Measurements from ENCODE around the gene RAD51B.

Gene RAD51B

DNA sequence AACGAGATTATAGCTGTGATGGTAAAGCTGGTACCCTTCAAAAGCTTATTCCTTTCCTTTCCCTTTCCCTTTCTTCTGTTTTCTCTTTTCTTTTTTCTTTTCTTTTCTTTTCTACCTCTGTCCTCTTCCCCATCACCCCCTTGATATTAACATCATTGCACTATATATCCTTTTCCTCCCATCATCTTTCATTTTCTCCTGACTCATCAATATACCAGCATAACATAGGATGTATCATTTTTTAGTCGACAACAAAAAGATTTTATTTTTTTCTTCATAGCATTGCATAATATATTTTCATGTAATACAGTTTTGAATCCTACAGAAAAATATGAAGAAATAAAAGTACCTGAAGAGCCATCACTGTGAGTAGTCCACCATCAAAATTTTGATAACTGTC lies 230.6 kb downstream of the RAD51B start:
- TF ChIP-seq CTCF (IDR thresholded peaks at IDR 0.05; ENCODE audit: poor library complexity, severe bottlenecking), result no peak
- no peak for DNase-seq (ENCODE audit: low spot score)
- no peak for ATAC-seq (ENCODE audit: low read depth)
- Histone ChIP-seq H3K27me3 (ENCODE audit: insufficient read depth, poor library complexity, severe bottlenecking) (peaks cover 2% of the 10 kb centered on the region), H3K9me3 (ENCODE audit: severe bottlenecking) (no peaks in the 10 kb centered on the region), H3K4me3 (ENCODE audit: severe bottlenecking) (no peak overlapping the region), H3K4me1 (ENCODE audit: insufficient read depth, poor library complexity, severe bottlenecking) (peaks cover 14% of the 10 kb centered on the region), H3K27ac (ENCODE audit: poor library complexity, severe bottlenecking) (no peak overlapping the region), H3K36me3 (ENCODE audit: low read depth) (0 out of 2 replicates have a peak, but pooled peaks cover 4% of the 10 kb centered on the region)

DNA sequence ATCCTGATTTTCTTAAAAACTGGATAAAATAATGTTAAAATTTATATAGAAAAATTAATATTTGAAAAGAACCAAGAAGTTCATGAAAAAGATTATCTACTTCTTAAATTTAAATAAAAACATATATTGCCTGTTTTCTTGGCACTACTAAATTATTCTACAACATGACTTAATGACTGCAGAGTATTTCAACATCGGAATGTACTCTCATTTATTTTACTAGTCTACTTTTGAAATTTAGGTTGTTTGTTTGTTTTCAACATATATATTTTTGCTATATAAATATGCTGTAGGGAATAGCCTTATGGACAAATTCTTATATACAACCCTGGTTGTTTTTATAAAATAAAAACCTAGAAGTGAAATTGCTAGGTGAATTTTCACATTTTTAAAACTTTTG lies 231.6 kb downstream of the RAD51B start:
- Histone ChIP-seq H3K4me3 (ENCODE audit: severe bottlenecking) (no peak overlapping the region), H3K27me3 (ENCODE audit: insufficient read depth, poor library complexity, severe bottlenecking) (peaks cover 2% of the 10 kb centered on the region), H3K36me3 (ENCODE audit: low read depth) (0 out of 2 replicates have a peak, but pooled peaks cover 4% of the 10 kb centered on the region), H3K27ac (ENCODE audit: poor library complexity, severe bottlenecking) (no peak overlapping the region), H3K9me3 (ENCODE audit: severe bottlenecking) (no peaks in the 10 kb centered on the region), H3K4me1 (ENCODE audit: insufficient read depth, poor library complexity, severe bottlenecking) (peaks cover 14% of the 10 kb centered on the region)
- DNase-seq (ENCODE audit: low spot score), result no peak
- no peak for TF ChIP-seq CTCF (IDR thresholded peaks at IDR 0.05; ENCODE audit: poor library complexity, severe bottlenecking)
- no peak for ATAC-seq (ENCODE audit: low read depth)

DNA sequence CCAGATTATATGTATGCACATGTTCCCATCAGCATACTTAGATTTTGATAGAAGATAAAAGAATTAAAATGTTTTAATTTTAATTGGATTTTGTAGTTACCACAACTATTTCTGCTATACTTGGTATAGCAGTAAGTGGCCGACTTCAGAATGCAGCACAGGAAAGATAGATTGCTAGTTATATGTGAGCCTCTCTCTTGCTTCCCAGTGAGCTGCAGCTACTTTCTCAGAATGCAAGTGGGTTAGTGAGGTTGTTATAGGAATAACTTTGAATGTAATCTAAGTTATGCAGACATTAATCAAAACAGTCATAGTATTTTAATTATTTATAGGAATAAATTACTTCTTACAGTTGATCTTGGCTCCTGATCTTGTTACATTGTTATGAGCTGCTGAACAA lies 240.6 kb downstream of the RAD51B start:
- TF ChIP-seq CTCF (IDR thresholded peaks at IDR 0.05; ENCODE audit: poor library complexity, severe bottlenecking), result no peak
- no peak for ATAC-seq (ENCODE audit: low read depth)
- no peaks in the 10 kb centered on the region for H3K4me1 ChIP-seq (ENCODE audit: insufficient read depth, poor library complexity, severe bottlenecking)
- H3K27me3 ChIP-seq (ENCODE audit: insufficient read depth, poor library complexity, severe bottlenecking), result no peaks in the 10 kb centered on the region
- DNase-seq (ENCODE audit: low spot score), result no peak
- H3K36me3 ChIP-seq (ENCODE audit: low read depth), result no peaks in the 10 kb centered on the region
- H3K9me3 ChIP-seq (ENCODE audit: severe bottlenecking), result no peaks in the 10 kb centered on the region
- H3K4me3 ChIP-seq (ENCODE audit: severe bottlenecking), result no peak overlapping the region
- H3K27ac ChIP-seq (ENCODE audit: poor library complexity, severe bottlenecking), result no peak overlapping the region

GRCh38 chr14:68062651-68063050 lies 243.1 kb downstream of the RAD51B start:
- H3K36me3 ChIP-seq (ENCODE audit: low read depth), result no peaks in the 10 kb centered on the region
- no peak for ATAC-seq (ENCODE audit: low read depth)
- no peak overlapping the region for H3K27ac ChIP-seq (ENCODE audit: poor library complexity, severe bottlenecking)
- H3K27me3 ChIP-seq (ENCODE audit: insufficient read depth, poor library complexity, severe bottlenecking), result no peaks in the 10 kb centered on the region
- H3K4me1 ChIP-seq (ENCODE audit: insufficient read depth, poor library complexity, severe bottlenecking), result no peaks in the 10 kb centered on the region
- no peaks in the 10 kb centered on the region for H3K9me3 ChIP-seq (ENCODE audit: severe bottlenecking)
- DNase-seq (ENCODE audit: low spot score), result no peak
- no peak for TF ChIP-seq CTCF (IDR thresholded peaks at IDR 0.05; ENCODE audit: poor library complexity, severe bottlenecking)
- H3K4me3 ChIP-seq (ENCODE audit: severe bottlenecking), result no peak overlapping the region

GRCh38 chr14:68065322-68065721 lies 245.7 kb downstream of the RAD51B start:
- ATAC-seq (ENCODE audit: low read depth) (no peak), DNase-seq (ENCODE audit: low spot score) (no peak)
- no peak for TF ChIP-seq CTCF (IDR thresholded peaks at IDR 0.05; ENCODE audit: poor library complexity, severe bottlenecking)
- Histone ChIP-seq H3K4me1 (ENCODE audit: insufficient read depth, poor library complexity, severe bottlenecking) (no peaks in the 10 kb centered on the region), H3K4me3 (ENCODE audit: severe bottlenecking) (no peak overlapping the region), H3K36me3 (ENCODE audit: low read depth) (no peaks in the 10 kb centered on the region), H3K27me3 (ENCODE audit: insufficient read depth, poor library complexity, severe bottlenecking) (no peaks in the 10 kb centered on the region), H3K27ac (ENCODE audit: poor library complexity, severe bottlenecking) (no peak overlapping the region), H3K9me3 (ENCODE audit: severe bottlenecking) (peaks cover 4% of the 10 kb centered on the region)

Data from RWPE2 (cell line).